Measurements from ENCODE around the gene JSRP1.

Gene JSRP1

GRCh38 chr19:2240881-2241760, 15.1 kb downstream of the JSRP1 start:
- TF ChIP-seq, protein P1, sequence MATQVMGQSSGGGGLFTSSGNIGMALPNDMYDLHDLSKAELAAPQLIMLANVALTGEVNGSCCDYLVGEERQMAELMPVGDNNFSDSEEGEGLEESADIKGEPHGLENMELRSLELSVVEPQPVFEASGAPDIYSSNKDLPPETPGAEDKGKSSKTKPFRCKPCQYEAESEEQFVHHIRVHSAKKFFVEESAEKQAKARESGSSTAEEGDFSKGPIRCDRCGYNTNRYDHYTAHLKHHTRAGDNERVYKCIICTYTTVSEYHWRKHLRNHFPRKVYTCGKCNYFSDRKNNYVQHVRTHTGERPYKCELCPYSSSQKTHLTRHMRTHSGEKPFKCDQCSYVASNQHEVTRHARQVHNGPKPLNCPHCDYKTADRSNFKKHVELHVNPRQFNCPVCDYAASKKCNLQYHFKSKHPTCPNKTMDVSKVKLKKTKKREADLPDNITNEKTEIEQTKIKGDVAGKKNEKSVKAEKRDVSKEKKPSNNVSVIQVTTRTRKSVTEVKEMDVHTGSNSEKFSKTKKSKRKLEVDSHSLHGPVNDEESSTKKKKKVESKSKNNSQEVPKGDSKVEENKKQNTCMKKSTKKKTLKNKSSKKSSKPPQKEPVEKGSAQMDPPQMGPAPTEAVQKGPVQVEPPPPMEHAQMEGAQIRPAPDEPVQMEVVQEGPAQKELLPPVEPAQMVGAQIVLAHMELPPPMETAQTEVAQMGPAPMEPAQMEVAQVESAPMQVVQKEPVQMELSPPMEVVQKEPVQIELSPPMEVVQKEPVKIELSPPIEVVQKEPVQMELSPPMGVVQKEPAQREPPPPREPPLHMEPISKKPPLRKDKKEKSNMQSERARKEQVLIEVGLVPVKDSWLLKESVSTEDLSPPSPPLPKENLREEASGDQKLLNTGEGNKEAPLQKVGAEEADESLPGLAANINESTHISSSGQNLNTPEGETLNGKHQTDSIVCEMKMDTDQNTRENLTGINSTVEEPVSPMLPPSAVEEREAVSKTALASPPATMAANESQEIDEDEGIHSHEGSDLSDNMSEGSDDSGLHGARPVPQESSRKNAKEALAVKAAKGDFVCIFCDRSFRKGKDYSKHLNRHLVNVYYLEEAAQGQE (IDR thresholded peaks at IDR 0.05; ENCODE audit: low read depth) = no peak
- TF ChIP-seq TAF1 (IDR thresholded peaks at IDR 0.05; ENCODE audit: low read depth) (no peak), EGR1 (IDR thresholded peaks at IDR 0.05) (no peak), EP300 (IDR thresholded peaks at IDR 0.05; ENCODE audit: borderline replicate concordance) (no peak), CEBPB (IDR thresholded peaks at IDR 0.05) (no peak), ZBTB7A (IDR thresholded peaks at IDR 0.05; ENCODE audit: low read depth) (no peak), TCF12 (IDR thresholded peaks at IDR 0.05; ENCODE audit: low read depth) (no peak), RAD21 (IDR thresholded peaks at IDR 0.05; ENCODE audit: low read depth) (no peak), NFIC (IDR thresholded peaks at IDR 0.05) (no peak), FOXM1 (IDR thresholded peaks at IDR 0.05; ENCODE audit: borderline replicate concordance, low read depth) (no peak), YY1 (IDR thresholded peaks at IDR 0.05; ENCODE audit: low read depth) (no peak), TEAD4 (IDR thresholded peaks at IDR 0.05) (no peak), CREB1 (IDR thresholded peaks at IDR 0.05; ENCODE audit: low read depth) (no peak)
- TF ChIP-seq, protein P2, sequence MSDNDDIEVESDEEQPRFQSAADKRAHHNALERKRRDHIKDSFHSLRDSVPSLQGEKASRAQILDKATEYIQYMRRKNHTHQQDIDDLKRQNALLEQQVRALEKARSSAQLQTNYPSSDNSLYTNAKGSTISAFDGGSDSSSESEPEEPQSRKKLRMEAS (IDR thresholded peaks at IDR 0.05) = no peak
- TF ChIP-seq, protein P3, sequence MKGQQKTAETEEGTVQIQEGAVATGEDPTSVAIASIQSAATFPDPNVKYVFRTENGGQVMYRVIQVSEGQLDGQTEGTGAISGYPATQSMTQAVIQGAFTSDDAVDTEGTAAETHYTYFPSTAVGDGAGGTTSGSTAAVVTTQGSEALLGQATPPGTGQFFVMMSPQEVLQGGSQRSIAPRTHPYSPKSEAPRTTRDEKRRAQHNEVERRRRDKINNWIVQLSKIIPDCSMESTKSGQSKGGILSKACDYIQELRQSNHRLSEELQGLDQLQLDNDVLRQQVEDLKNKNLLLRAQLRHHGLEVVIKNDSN (IDR thresholded peaks at IDR 0.05) = no peak

DNA sequence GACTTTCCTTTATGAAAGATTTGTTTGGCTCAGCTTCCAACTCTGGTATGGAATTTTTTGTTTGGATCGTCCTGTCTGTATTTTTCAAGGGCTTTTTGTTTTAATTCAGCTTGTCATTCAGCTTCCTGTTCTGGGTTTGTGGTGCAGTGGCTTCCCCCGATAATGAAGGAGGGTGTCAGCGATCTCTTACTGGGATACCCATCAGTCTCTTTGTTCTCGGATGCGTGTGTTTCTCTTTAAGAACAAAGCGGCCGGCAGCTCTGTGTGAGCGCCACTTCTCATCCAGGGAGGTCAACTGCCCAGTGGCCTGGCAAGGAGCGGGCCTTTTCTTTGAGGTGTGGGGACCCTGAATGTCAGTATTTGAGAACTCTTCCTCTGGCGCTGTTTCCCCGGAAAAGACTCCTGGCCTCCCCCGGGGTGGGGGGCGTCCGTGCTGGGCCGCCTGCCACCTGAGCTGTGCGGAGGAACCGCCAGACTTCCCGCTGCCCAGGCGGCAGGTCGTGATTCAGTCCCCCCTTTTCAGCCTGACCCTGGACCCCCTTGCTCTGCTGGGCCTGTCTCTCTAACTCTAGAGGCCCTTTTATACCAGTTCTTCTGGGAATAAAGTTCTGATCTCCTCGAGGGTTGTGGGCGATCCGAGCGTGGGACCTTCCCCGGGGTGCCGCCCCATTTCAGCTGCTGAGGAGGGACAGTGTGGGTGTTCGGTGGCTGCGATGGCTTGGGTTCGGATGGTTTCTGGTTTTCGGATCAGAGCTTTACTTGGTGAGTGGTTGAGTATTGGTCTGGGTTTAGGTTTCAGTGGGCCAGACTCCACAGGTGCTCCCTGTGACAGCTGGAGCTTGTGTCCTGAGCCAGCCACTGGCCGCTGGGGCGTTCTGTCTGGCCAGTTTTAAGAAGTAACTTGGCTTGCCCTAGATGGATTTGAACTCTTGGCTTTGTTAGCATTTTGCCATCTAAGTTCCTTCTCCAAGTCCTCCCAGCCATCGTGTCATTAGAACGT, 16.1 kb downstream of the JSRP1 start:
- TF ChIP-seq TCF12 (IDR thresholded peaks at IDR 0.05; ENCODE audit: low read depth) = no peak
- no peak for TF ChIP-seq NFIC (IDR thresholded peaks at IDR 0.05)
- no peak for TF ChIP-seq TEAD4 (IDR thresholded peaks at IDR 0.05)
- TF ChIP-seq, protein P2 (IDR thresholded peaks at IDR 0.05) = no peak
- TF ChIP-seq, protein P3 (IDR thresholded peaks at IDR 0.05) = no peak
- no peak for TF ChIP-seq EGR1 (IDR thresholded peaks at IDR 0.05)
- no peak for TF ChIP-seq FOXM1 (IDR thresholded peaks at IDR 0.05; ENCODE audit: borderline replicate concordance, low read depth)
- TF ChIP-seq CEBPB (IDR thresholded peaks at IDR 0.05) = no peak
- no peak for TF ChIP-seq ZBTB7A (IDR thresholded peaks at IDR 0.05; ENCODE audit: low read depth)
- TF ChIP-seq EP300 (IDR thresholded peaks at IDR 0.05; ENCODE audit: borderline replicate concordance) = no peak
- TF ChIP-seq TAF1 (IDR thresholded peaks at IDR 0.05; ENCODE audit: low read depth) = no peak
- TF ChIP-seq YY1 (IDR thresholded peaks at IDR 0.05; ENCODE audit: low read depth) = no peak
- no peak for TF ChIP-seq CREB1 (IDR thresholded peaks at IDR 0.05; ENCODE audit: low read depth)
- TF ChIP-seq RAD21 (IDR thresholded peaks at IDR 0.05; ENCODE audit: low read depth) = no peak
- TF ChIP-seq, protein P1 (IDR thresholded peaks at IDR 0.05; ENCODE audit: low read depth) = no peak

- TF ChIP-seq CEBPB (IDR thresholded peaks at IDR 0.05) = no peak
- no peak for TF ChIP-seq TEAD4 (IDR thresholded peaks at IDR 0.05)
- no peak for TF ChIP-seq TCF12 (IDR thresholded peaks at IDR 0.05; ENCODE audit: low read depth)
- no peak for TF ChIP-seq EP300 (IDR thresholded peaks at IDR 0.05; ENCODE audit: borderline replicate concordance)
- TF ChIP-seq YY1 (IDR thresholded peaks at IDR 0.05; ENCODE audit: low read depth) = no peak
Measured at GRCh38 chr19:2239173-2239572, 17.0 kb downstream of the JSRP1 start.

GRCh38 chr19:2237869-2238153, 18.4 kb downstream of the JSRP1 start:
- TF ChIP-seq TCF12 (IDR thresholded peaks at IDR 0.05; ENCODE audit: low read depth) = no peak
- no peak for TF ChIP-seq RAD21 (IDR thresholded peaks at IDR 0.05; ENCODE audit: low read depth)
- no peak for TF ChIP-seq TAF1 (IDR thresholded peaks at IDR 0.05; ENCODE audit: low read depth)
- TF ChIP-seq NFIC (IDR thresholded peaks at IDR 0.05) = no peak
- TF ChIP-seq, protein P2 (IDR thresholded peaks at IDR 0.05) = no peak
- TF ChIP-seq EP300 (IDR thresholded peaks at IDR 0.05; ENCODE audit: borderline replicate concordance) = no peak
- no peak for TF ChIP-seq FOXM1 (IDR thresholded peaks at IDR 0.05; ENCODE audit: borderline replicate concordance, low read depth)
- no peak for TF ChIP-seq YY1 (IDR thresholded peaks at IDR 0.05; ENCODE audit: low read depth)
- no peak for TF ChIP-seq ZBTB7A (IDR thresholded peaks at IDR 0.05; ENCODE audit: low read depth)
- TF ChIP-seq EGR1 (IDR thresholded peaks at IDR 0.05) = no peak
- TF ChIP-seq CREB1 (IDR thresholded peaks at IDR 0.05; ENCODE audit: low read depth) = no peak
- TF ChIP-seq, protein P1 (IDR thresholded peaks at IDR 0.05; ENCODE audit: low read depth) = no peak
- TF ChIP-seq, protein P3 (IDR thresholded peaks at IDR 0.05) = no peak
- TF ChIP-seq CEBPB (IDR thresholded peaks at IDR 0.05) = no peak
- TF ChIP-seq TEAD4 (IDR thresholded peaks at IDR 0.05) = no peak

All from Ishikawa (cell line).